Germinal center (tissue), 1 donor: ENCODE results near the gene ZDHHC20.

Experiments used
- DNase-seq: peaks from one replicate; pipeline ENCODE4 v3.0.0; 2012; ENCODE audit warnings: mixed read lengths, low spot score

The ZDHHC20 gene

GRCh38 chr13:21324803-21325202 lies 134.3 kb downstream of the ZDHHC20 start:
- DNase-seq, result no peak

- DNase-seq, result no peak
Observed at GRCh38 chr13:21322988-21323387, 136.1 kb downstream of the ZDHHC20 start.
